A549 (cell line): ENCODE measurements around the gene TBC1D25. TPM values are rescaled to one million over a fixed set of nuclear protein-coding genes. Genes with fewer than 3 reads are reported as not detected.

Source experiments
- ATAC-seq, 2 experiments: fragments of 200-7000 bp in 1 of 2; fragments of >200 bp in 1 of 2; cut with Nextera tagmentation in 1 of 2; cut with Tn5 transposase in 1 of 2; 3 replicates each; pipeline versions ENCODE4 v1.8.0 to v1.9.1; 2018 to 2020; ENCODE audit warnings: mild to moderate bottlenecking in 1 of 2, moderate library complexity in 1 of 2
- CTCF ChIA-PET: fragments of 300-600 bp; sonication (Branson Sonifier 250); formaldehyde crosslinking; extraction: SDS; loops from one replicate; lab custom pipeline; 2021; ENCODE audit warnings: antibody characterized with exemption, inconsistent platforms; lab: Yijun Ruan, JAX
- POLR2A ChIA-PET: fragments of 350-600 bp; formaldehyde crosslinking; extraction: SDS; loops from one replicate; lab custom pipeline; 2021; ENCODE audit warnings: antibody characterized with exemption, inconsistent platforms; lab: Yijun Ruan, JAX
- DNase-seq, 2 experiments: peaks; one replicate each; pipeline versions ENCODE4 v3.0.0 to v3.0.0-alpha.2; 2011 to 2016; ENCODE audit warnings: low read depth in 1 of 2, low spot score in 1 of 2
- FAIRE-seq: peaks from 2 replicates; lab custom pipeline; 2011; peaks lifted over from hg19 to GRCh38; lab: Jason Lieb, UNC
- H3K27ac ChIP-seq, 2 experiments: fragments of >200 bp; sonication (Bioruptor Twin); formaldehyde crosslinking; 3 replicates each; pipeline ENCODE4 v1.5.1; 2016 to 2017
- H3K4me1 ChIP-seq: fragments of >200 bp; sonication (Bioruptor Twin); formaldehyde crosslinking; 3 replicates; pipeline ENCODE4 v1.6.1; 2016
- H3K4me2 ChIP-seq: fragments of >200 bp; sonication (Bioruptor Twin); formaldehyde crosslinking; 3 replicates; pipeline ENCODE4 v1.6.1; 2016
- H3K4me3 ChIP-seq: fragments of >200 bp; sonication (Bioruptor Twin); formaldehyde crosslinking; 3 replicates; pipeline ENCODE4 v1.5.1; 2016
- H3K9me3 ChIP-seq: fragments of >200 bp; sonication (Bioruptor Twin); formaldehyde crosslinking; 3 replicates; pipeline ENCODE4 v1.6.1; 2016
- BHLHE40 ChIP-seq: IDR thresholded peaks from 2 replicates; pipeline ENCODE4 v1.6.1; 2012; ENCODE audit warnings: low read depth, low read length, inconsistent platforms
- EHMT2 ChIP-seq: fragments of 200-600 bp; sonication (generic); IDR thresholded peaks from 2 replicates; pipeline ENCODE4 v1.6.1; 2016; ENCODE audit warnings: antibody characterized with exemption, low read depth, mild to moderate bottlenecking, moderate library complexity
- ESRRA ChIP-seq: fragments of 150-350 bp; IDR thresholded peaks from 2 replicates; pipeline ENCODE4 v1.6.1; 2014; ENCODE audit warnings: mild to moderate bottlenecking, low read length, borderline replicate concordance
- FOXS1 ChIP-seq: fragments of 250-450 bp; sonication (Bioruptor Pico); IDR thresholded peaks from 2 replicates; pipeline ENCODE4 v1.5.0; 2020; ENCODE audit warnings: mild to moderate bottlenecking, moderate library complexity
- GATA3 ChIP-seq: IDR thresholded peaks from 2 replicates; pipeline ENCODE4 v1.6.1; 2012; ENCODE audit warnings: borderline replicate concordance
- HDAC2 ChIP-seq: fragments of 200-600 bp; sonication (generic); IDR thresholded peaks from 2 replicates; pipeline ENCODE4 v1.6.1; 2016
- JUN ChIP-seq, 2 experiments: fragments of >200 bp; sonication (Bioruptor Twin); formaldehyde crosslinking; IDR thresholded peaks; 2 replicates in 1 of 2; 3 replicates in 1 of 2; pipeline ENCODE4 v1.6.1; 2016 to 2017
- JUNB ChIP-seq: fragments of >200 bp; sonication (Bioruptor Twin); formaldehyde crosslinking; IDR thresholded peaks from 2 replicates; pipeline ENCODE4 v1.6.1; 2016
- KDM1A ChIP-seq: fragments of 200-600 bp; sonication (generic); IDR thresholded peaks from 2 replicates; pipeline ENCODE4 v1.6.1; 2016; ENCODE audit warnings: low read depth, mild to moderate bottlenecking
- MYC ChIP-seq: IDR thresholded peaks from 2 replicates; pipeline ENCODE4 v1.6.1; 2012; ENCODE audit warnings: mild to moderate bottlenecking, inconsistent platforms, low read length, improper control_type of control experiment, borderline replicate concordance
- PHF8 ChIP-seq: fragments of 200-600 bp; sonication (generic); IDR thresholded peaks from 2 replicates; pipeline ENCODE4 v1.6.1; 2016; ENCODE audit warnings: low read depth, mild to moderate bottlenecking, antibody characterized with exemption, moderate library complexity, borderline replicate concordance
- POLR2A ChIP-seq: IDR thresholded peaks from 2 replicates; pipeline ENCODE4 v1.6.1; 2012; ENCODE audit warnings: mild to moderate bottlenecking, low read length
- RFX5 ChIP-seq: fragments of 450-650 bp; IDR thresholded peaks from 2 replicates; pipeline ENCODE4 v1.7.1; 2014; ENCODE audit warnings: antibody characterized with exemption, mild to moderate bottlenecking, moderate library complexity
- TP53 ChIP-seq: fragments of 250-450 bp; sonication (Bioruptor Pico); IDR thresholded peaks from 2 replicates; pipeline ENCODE4 v1.5.0; 2021; ENCODE audit warnings: mild to moderate bottlenecking, moderate library complexity
- WGBS: methylation state at CpG from one replicate; pipeline ENCODE4 v1.1.6; 2017; ENCODE audit errors: missing lambda C conversion rate; 5-methylcytosine and 5-hydroxymethylcytosine counted together
- polyA plus RNA-seq, 4 experiments: library from polyadenylated mRNA; depleted of rRNA in 3 of 4; stranded (reverse); fragments of >200 nt; fragmentation: RNase III in 1 of 4; extraction: RNeasy Plus Mini Kit Qiagen cat#74134 plus additional on column Dnase treatment in 1 of 4; gene quantifications; 2 replicates in 3 of 4; 3 replicates in 1 of 4; pipeline ENCODE4 v1.2.3, GENCODE V29; 2011 to 2017
- TF ChIP-seq, protein P1 (sequence below): fragments of >200 bp; sonication (Bioruptor Twin); formaldehyde crosslinking; IDR thresholded peaks from 3 replicates; pipeline ENCODE4 v1.6.1; 2016
- TF ChIP-seq, protein P2 (sequence below): IDR thresholded peaks from 2 replicates; pipeline ENCODE4 v1.6.1; 2012; ENCODE audit warnings: low read depth, borderline replicate concordance
- TF ChIP-seq, protein P3 (sequence below): fragments of 450-650 bp; IDR thresholded peaks from 2 replicates; pipeline ENCODE4 v1.6.1; 2014; ENCODE audit warnings: antibody characterized with exemption
- TF ChIP-seq, protein P4 (sequence below): fragments of 250-450 bp; sonication (Bioruptor Pico); IDR thresholded peaks from 2 replicates; pipeline ENCODE4 v1.5.0; 2020; ENCODE audit warnings: low read depth, mild to moderate bottlenecking, moderate library complexity
- TF ChIP-seq, protein P5 (sequence below): IDR thresholded peaks from 2 replicates; pipeline ENCODE4 v1.6.1; 2012
- TF ChIP-seq, protein P6 (sequence below): fragments of 200-600 bp; sonication (generic); IDR thresholded peaks from 2 replicates; pipeline ENCODE4 v1.6.1; 2016; ENCODE audit warnings: antibody characterized with exemption, mild to moderate bottlenecking, moderate library complexity

The TBC1D25 gene
- polyA plus RNA-seq, 2 of the 4 experiments (the other 2 are of a cell fraction) = 8.6 to 13.0 TPM

DNA sequence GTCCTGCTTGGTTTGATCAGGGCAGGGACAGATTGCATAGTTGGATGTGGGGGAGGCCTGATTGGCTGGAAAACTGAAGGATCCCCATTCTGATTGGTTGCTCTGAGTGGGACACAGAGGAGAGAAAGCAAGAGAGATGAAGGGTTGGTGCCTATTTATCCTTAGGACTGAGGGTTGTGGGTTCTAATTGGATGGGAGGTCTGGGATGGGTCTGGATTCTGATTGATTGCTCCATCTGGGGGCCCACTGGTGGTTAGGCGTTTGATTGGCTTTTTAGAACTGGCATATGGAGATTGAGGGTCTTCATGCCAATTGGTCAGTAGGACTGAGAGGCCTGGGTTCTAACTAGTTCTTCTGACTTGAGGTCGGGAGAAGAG, 18.6 kb upstream of the TBC1D25 start:
- FAIRE-seq = no peak
- H3K4me3 ChIP-seq = peak overlapping the region; percentile 88
- no peaks in the 10 kb centered on the region for H3K9me3 ChIP-seq
- TF ChIP-seq EHMT2 (no peak), JUNB (no peak), JUN (IDR thresholded peaks at IDR 0.05) (no peak)
- TF ChIP-seq, all 56 proteins: peak for 0
- H3K4me2 ChIP-seq = peak overlapping the region; percentile 79
- 40% methylated on average over 2 of the region's 2 CpGs for WGBS
- CTCF ChIA-PET = no interaction called here
- peak overlapping the region; percentile 85 to 89 for H3K27ac ChIP-seq
- DNase-seq (no peak), ATAC-seq (peak in 1 of 2 experiments; percentile 3; a peak in 3 of 6 replicates)
- POLR2A ChIA-PET = no interaction called here
- 0 out of 3 replicates have a peak, but pooled peaks cover 3% of the 10 kb centered on the region for H3K4me1 ChIP-seq

DNA sequence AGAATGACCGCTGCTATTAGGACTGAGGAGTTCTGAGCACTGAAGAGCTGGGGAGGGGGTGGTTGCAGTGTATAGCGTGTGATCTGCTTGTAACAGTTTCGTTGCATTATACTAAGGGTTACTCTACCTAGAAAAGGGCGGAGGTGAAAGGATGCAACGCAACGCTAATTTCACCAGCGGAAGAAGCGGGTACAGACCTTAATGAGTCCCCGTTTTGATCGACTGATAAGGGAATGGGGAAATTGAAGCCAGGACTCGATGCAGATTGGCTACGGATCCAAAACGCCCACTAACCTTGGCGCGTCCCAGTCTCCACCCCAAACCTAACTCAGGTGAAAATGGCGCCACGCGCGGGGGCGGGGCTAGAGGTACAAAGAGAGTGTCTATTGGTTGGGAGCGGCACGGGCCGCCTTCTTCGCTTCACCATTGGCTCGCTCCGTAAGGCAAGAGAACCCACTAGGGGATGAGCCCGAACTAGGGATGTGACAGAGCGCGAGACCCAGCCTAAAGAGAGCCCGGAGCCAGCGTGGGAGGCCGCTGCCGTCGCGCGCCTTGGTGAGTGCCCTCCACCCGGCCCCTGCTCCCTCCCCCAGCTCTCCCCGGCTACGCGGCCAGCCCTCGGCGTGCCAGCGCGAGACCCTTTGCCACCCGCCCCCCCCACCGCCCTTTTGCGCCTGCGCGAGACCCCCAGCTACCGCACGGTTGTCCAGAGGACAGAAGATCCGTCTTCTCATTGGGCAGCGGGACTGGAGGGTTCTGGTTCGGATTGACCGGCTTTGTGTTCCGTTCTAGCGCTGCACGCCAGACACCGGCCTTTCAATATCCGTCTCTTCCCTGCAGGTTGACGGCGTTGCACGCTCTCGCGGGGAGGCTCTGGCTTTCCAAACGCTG, 17.9 kb upstream of the TBC1D25 start, which contains the start of gene EBP:
Gene EBP, plus strand, starts transcription at position 456 of the 891 bp plus-strand sequence. CDS start 1,964 bp downstream, outside the sequence.
- peak within 1 kb of the TSS; percentile 86 for H3K4me2 ChIP-seq
- TF ChIP-seq HDAC2 (no peak), POLR2A (peak; percentile 35; the same call in 1 of the 2 replicates), GATA3 (peak; percentile 74), BHLHE40 (peak; percentile 60; the same call in 1 of the 2 replicates), KDM1A (no peak), FOXS1 (CRISPR knock-in tag) (no peak), PHF8 (peak; percentile 38), RFX5 (0 out of 2 replicates have a peak, but pooled peaks have one; percentile 18), JUN (IDR thresholded peaks at IDR 0.05) (peak in 1 of 2 experiments; percentile 42; a peak in 1 of 5 replicates)
- TF ChIP-seq, protein P1, sequence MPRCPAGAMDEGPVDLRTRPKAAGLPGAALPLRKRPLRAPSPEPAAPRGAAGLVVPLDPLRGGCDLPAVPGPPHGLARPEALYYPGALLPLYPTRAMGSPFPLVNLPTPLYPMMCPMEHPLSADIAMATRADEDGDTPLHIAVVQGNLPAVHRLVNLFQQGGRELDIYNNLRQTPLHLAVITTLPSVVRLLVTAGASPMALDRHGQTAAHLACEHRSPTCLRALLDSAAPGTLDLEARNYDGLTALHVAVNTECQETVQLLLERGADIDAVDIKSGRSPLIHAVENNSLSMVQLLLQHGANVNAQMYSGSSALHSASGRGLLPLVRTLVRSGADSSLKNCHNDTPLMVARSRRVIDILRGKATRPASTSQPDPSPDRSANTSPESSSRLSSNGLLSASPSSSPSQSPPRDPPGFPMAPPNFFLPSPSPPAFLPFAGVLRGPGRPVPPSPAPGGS = 0 out of 3 replicates have a peak, but pooled peaks have one; percentile 42
- TF ChIP-seq, protein P2, sequence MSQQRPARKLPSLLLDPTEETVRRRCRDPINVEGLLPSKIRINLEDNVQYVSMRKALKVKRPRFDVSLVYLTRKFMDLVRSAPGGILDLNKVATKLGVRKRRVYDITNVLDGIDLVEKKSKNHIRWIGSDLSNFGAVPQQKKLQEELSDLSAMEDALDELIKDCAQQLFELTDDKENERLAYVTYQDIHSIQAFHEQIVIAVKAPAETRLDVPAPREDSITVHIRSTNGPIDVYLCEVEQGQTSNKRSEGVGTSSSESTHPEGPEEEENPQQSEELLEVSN = peak; percentile 44; the same call in 1 of the 2 replicates
- TF ChIP-seq, protein P3, sequence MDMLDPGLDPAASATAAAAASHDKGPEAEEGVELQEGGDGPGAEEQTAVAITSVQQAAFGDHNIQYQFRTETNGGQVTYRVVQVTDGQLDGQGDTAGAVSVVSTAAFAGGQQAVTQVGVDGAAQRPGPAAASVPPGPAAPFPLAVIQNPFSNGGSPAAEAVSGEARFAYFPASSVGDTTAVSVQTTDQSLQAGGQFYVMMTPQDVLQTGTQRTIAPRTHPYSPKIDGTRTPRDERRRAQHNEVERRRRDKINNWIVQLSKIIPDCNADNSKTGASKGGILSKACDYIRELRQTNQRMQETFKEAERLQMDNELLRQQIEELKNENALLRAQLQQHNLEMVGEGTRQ = peak; percentile 91
- TF ChIP-seq, protein P4, sequence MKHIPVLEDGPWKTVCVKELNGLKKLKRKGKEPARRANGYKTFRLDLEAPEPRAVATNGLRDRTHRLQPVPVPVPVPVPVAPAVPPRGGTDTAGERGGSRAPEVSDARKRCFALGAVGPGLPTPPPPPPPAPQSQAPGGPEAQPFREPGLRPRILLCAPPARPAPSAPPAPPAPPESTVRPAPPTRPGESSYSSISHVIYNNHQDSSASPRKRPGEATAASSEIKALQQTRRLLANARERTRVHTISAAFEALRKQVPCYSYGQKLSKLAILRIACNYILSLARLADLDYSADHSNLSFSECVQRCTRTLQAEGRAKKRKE (CRISPR knock-in tag) = no peak
- TF ChIP-seq, protein P5, sequence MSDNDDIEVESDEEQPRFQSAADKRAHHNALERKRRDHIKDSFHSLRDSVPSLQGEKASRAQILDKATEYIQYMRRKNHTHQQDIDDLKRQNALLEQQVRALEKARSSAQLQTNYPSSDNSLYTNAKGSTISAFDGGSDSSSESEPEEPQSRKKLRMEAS = 0 out of 2 replicates have a peak, but pooled peaks have one; percentile 27
- H3K4me1 ChIP-seq = 0 out of 3 replicates have a peak, but pooled peaks cover 3% of the 10 kb centered on the region
- peak; percentile 85 for FAIRE-seq
- peak within 1 kb of the TSS; percentile 88 for H3K4me3 ChIP-seq
- ChIA-PET CTCF (no interaction called here), POLR2A (interaction anchor here (0.6 to 1.0 kb wide), 2 partner anchors 11 to 53 kb away, joined by 3 to 7 read pairs; partner anchors contain the start of gene RBM3)
- WGBS = 2% methylated on average over 33 of the region's 66 CpGs
- no peaks in the 10 kb centered on the region for H3K9me3 ChIP-seq
- ATAC-seq = peak; percentile 99 to 100
- peak within 1 kb of the TSS; percentile 85 to 89 for H3K27ac ChIP-seq
- peak; percentile 94 to 96 for DNase-seq

DNA sequence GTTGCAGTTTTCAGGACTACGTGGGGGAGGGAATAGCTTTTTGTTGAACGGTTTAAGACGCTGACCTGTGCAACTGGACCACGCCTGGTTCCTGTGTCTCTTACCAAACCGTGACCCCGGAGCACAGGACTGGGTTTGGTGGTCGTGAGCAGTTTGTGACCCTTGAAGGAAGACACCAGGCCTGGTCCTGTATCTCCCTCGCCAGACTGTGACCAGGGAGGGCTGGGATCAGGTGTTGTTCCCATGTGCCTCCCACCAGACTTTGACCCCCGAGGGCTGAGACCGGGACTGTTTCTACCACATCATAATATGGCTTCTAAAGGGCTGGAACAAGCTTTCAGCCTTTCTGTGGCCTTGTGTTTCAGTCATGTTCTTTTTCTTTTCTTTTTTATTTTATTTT, 17.2 kb upstream of the TBC1D25 start:
- peak overlapping the region; percentile 85 to 89 for H3K27ac ChIP-seq
- 0 out of 3 replicates have a peak, but pooled peaks cover 3% of the 10 kb centered on the region for H3K4me1 ChIP-seq
- no peak; a peak in 1 of 6 replicates for ATAC-seq
- WGBS = 18% methylated on average over 5 of the region's 10 CpGs
- H3K9me3 ChIP-seq = no peaks in the 10 kb centered on the region
- CTCF ChIA-PET = no interaction called here
- POLR2A ChIA-PET = interaction anchor here (0.6 to 1.0 kb wide), 2 partner anchors 10 to 52 kb away, joined by 3 to 7 read pairs; partner anchors contain the start of gene RBM3
- TF ChIP-seq, protein P6, sequence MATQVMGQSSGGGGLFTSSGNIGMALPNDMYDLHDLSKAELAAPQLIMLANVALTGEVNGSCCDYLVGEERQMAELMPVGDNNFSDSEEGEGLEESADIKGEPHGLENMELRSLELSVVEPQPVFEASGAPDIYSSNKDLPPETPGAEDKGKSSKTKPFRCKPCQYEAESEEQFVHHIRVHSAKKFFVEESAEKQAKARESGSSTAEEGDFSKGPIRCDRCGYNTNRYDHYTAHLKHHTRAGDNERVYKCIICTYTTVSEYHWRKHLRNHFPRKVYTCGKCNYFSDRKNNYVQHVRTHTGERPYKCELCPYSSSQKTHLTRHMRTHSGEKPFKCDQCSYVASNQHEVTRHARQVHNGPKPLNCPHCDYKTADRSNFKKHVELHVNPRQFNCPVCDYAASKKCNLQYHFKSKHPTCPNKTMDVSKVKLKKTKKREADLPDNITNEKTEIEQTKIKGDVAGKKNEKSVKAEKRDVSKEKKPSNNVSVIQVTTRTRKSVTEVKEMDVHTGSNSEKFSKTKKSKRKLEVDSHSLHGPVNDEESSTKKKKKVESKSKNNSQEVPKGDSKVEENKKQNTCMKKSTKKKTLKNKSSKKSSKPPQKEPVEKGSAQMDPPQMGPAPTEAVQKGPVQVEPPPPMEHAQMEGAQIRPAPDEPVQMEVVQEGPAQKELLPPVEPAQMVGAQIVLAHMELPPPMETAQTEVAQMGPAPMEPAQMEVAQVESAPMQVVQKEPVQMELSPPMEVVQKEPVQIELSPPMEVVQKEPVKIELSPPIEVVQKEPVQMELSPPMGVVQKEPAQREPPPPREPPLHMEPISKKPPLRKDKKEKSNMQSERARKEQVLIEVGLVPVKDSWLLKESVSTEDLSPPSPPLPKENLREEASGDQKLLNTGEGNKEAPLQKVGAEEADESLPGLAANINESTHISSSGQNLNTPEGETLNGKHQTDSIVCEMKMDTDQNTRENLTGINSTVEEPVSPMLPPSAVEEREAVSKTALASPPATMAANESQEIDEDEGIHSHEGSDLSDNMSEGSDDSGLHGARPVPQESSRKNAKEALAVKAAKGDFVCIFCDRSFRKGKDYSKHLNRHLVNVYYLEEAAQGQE = no peak
- no peak for TF ChIP-seq TP53 (CRISPR knock-in tag)
- TF ChIP-seq MYC = no peak
- TF ChIP-seq ESRRA = no peak
- TF ChIP-seq, all 56 proteins: peak for 0
- no peak for DNase-seq
- FAIRE-seq = no peak
- Histone ChIP-seq H3K4me2 (peak overlapping the region; percentile 86), H3K4me3 (peak overlapping the region; percentile 88)
